ENCODE results near the gene NOP53. TPM values are rescaled to one million over a fixed set of nuclear protein-coding genes. Genes with fewer than 3 reads are reported as not detected.

Gene NOP53
- total and polyA plus RNA-seq, 2 of the 8 experiments (the other 6 are each of a cell fraction or from before 2014, with no cell fraction given) = 107 to 245 TPM

DNA sequence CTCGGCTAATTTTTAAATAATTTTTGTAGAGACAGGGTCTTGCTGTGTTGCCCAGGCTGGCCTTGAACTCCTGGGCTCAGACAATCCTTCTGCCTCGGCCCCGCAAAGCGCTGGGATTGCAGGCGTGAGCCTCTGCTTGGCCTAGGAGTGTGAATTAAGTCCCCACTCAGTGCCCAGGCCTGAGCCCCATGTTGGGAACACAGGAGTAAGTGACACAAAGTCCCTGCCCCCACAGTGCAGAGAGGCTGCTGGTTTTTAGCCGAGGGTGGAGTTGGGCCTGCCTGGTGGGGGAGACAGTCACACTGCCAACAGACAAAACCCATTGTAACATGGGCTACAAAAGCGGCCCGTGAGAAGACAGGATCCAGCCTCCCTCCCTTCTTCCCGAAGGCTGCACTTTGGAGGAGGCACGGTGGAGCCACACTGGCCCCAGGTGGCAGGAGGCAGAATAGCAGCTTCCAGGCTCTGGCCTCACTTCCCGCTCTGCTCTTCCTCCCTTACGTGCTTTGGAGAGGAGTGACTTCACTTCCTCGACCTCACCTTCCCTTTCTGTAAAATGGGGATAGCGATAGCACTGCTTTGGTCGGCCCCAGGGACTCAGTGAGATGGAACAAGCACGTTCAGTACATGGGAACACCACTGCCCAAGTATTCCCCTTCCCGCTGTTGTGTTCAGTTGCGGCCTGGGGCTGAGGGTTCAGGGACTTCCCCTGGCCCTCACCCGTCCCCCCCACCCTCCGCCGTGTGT is 47.3 kb upstream of the NOP53 start (continued):
- TF ChIP-seq, protein P1, sequence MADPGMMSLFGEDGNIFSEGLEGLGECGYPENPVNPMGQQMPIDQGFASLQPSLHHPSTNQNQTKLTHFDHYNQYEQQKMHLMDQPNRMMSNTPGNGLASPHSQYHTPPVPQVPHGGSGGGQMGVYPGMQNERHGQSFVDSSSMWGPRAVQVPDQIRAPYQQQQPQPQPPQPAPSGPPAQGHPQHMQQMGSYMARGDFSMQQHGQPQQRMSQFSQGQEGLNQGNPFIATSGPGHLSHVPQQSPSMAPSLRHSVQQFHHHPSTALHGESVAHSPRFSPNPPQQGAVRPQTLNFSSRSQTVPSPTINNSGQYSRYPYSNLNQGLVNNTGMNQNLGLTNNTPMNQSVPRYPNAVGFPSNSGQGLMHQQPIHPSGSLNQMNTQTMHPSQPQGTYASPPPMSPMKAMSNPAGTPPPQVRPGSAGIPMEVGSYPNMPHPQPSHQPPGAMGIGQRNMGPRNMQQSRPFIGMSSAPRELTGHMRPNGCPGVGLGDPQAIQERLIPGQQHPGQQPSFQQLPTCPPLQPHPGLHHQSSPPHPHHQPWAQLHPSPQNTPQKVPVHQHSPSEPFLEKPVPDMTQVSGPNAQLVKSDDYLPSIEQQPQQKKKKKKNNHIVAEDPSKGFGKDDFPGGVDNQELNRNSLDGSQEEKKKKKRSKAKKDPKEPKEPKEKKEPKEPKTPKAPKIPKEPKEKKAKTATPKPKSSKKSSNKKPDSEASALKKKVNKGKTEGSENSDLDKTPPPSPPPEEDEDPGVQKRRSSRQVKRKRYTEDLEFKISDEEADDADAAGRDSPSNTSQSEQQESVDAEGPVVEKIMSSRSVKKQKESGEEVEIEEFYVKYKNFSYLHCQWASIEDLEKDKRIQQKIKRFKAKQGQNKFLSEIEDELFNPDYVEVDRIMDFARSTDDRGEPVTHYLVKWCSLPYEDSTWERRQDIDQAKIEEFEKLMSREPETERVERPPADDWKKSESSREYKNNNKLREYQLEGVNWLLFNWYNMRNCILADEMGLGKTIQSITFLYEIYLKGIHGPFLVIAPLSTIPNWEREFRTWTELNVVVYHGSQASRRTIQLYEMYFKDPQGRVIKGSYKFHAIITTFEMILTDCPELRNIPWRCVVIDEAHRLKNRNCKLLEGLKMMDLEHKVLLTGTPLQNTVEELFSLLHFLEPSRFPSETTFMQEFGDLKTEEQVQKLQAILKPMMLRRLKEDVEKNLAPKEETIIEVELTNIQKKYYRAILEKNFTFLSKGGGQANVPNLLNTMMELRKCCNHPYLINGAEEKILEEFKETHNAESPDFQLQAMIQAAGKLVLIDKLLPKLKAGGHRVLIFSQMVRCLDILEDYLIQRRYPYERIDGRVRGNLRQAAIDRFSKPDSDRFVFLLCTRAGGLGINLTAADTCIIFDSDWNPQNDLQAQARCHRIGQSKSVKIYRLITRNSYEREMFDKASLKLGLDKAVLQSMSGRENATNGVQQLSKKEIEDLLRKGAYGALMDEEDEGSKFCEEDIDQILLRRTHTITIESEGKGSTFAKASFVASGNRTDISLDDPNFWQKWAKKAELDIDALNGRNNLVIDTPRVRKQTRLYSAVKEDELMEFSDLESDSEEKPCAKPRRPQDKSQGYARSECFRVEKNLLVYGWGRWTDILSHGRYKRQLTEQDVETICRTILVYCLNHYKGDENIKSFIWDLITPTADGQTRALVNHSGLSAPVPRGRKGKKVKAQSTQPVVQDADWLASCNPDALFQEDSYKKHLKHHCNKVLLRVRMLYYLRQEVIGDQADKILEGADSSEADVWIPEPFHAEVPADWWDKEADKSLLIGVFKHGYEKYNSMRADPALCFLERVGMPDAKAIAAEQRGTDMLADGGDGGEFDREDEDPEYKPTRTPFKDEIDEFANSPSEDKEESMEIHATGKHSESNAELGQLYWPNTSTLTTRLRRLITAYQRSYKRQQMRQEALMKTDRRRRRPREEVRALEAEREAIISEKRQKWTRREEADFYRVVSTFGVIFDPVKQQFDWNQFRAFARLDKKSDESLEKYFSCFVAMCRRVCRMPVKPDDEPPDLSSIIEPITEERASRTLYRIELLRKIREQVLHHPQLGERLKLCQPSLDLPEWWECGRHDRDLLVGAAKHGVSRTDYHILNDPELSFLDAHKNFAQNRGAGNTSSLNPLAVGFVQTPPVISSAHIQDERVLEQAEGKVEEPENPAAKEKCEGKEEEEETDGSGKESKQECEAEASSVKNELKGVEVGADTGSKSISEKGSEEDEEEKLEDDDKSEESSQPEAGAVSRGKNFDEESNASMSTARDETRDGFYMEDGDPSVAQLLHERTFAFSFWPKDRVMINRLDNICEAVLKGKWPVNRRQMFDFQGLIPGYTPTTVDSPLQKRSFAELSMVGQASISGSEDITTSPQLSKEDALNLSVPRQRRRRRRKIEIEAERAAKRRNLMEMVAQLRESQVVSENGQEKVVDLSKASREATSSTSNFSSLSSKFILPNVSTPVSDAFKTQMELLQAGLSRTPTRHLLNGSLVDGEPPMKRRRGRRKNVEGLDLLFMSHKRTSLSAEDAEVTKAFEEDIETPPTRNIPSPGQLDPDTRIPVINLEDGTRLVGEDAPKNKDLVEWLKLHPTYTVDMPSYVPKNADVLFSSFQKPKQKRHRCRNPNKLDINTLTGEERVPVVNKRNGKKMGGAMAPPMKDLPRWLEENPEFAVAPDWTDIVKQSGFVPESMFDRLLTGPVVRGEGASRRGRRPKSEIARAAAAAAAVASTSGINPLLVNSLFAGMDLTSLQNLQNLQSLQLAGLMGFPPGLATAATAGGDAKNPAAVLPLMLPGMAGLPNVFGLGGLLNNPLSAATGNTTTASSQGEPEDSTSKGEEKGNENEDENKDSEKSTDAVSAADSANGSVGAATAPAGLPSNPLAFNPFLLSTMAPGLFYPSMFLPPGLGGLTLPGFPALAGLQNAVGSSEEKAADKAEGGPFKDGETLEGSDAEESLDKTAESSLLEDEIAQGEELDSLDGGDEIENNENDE (IDR thresholded peaks at IDR 0.05; ENCODE audit: insufficient replicate concordance, low read length) = no peak
- TF ChIP-seq TBP (IDR thresholded peaks at IDR 0.05; ENCODE audit: low read depth, low read length) = peak; percentile 31; the same call in 1 of the 2 replicates
- no peak for TF ChIP-seq EZH2 (IDR thresholded peaks at IDR 0.05; ENCODE audit: low read depth, low read length, severe bottlenecking)
- TF ChIP-seq EGR1 (IDR thresholded peaks at IDR 0.05; ENCODE audit: borderline replicate concordance, low read depth, low read length) = no peak
- 0 out of 2 replicates have a peak, but pooled peaks have one; percentile 18 for TF ChIP-seq TAF1 (IDR thresholded peaks at IDR 0.05; ENCODE audit: low read depth, low read length)
- TF ChIP-seq SP1 (IDR thresholded peaks at IDR 0.05; ENCODE audit: low read depth, low read length) = 0 out of 2 replicates have a peak, but pooled peaks have one; percentile 40
- no peak for TF ChIP-seq RBBP5 (IDR thresholded peaks at IDR 0.05; ENCODE audit: borderline replicate concordance, low read depth, low read length)
- peak; percentile 36 to 82; a peak in 2 of 4 replicates for TF ChIP-seq SIN3A (conservative IDR thresholded peaks at IDR 0.05 in 1 of 2, IDR thresholded peaks at IDR 0.05 in 1 of 2; ENCODE audit: low read depth in 1 of 2, low read length in 2 of 2)
- peak; percentile 47; the same call in 1 of the 2 replicates for TF ChIP-seq KDM5A (IDR thresholded peaks at IDR 0.05; ENCODE audit: low read length)
- TF ChIP-seq TCF12 (IDR thresholded peaks at IDR 0.05; ENCODE audit: low read depth, low read length) = no peak
